Mesenchymal stem cell (in vitro differentiated cells and primary cell): ENCODE data around the gene CYP2W1.

Experiments
- DNase-seq: peaks from one replicate; pipeline ENCODE4 v3.0.0-alpha.2; 2013
- H2AFZ ChIP-seq: one replicate; pipeline ENCODE4 v1.6.1; 2013; ENCODE audit warnings: low read depth, mild to moderate bottlenecking, control low read depth, inconsistent platforms, low read length, moderate library complexity
- H2AK5ac ChIP-seq: 2 replicates; pipeline ENCODE4 v1.6.1; 2013; ENCODE audit warnings: low read length, moderate library complexity, mild to moderate bottlenecking, inconsistent platforms; ENCODE audit not compliant: severe bottlenecking
- H2BK120ac ChIP-seq: one replicate; pipeline ENCODE4 v1.6.1; 2013; ENCODE audit warnings: low read depth, mild to moderate bottlenecking, inconsistent platforms, low read length, moderate library complexity
- H2BK12ac ChIP-seq, 2 experiments: one replicate each; pipeline ENCODE4 v1.6.1; 2013; ENCODE audit warnings: inconsistent platforms in 2 of 2, low read length in 2 of 2, mild to moderate bottlenecking in 2 of 2, moderate library complexity in 2 of 2, control low read depth in 1 of 2
- H2BK15ac ChIP-seq: one replicate; pipeline ENCODE4 v1.6.1; 2013; ENCODE audit warnings: mild to moderate bottlenecking, low read depth, inconsistent platforms; ENCODE audit not compliant: poor library complexity, severe bottlenecking
- H2BK5ac ChIP-seq: 2 replicates; pipeline ENCODE4 v1.6.1; 2013; ENCODE audit warnings: low read depth, mild to moderate bottlenecking, low read length, control low read depth, inconsistent platforms; ENCODE audit not compliant: poor library complexity, severe bottlenecking
- H3K14ac ChIP-seq, 2 experiments: one replicate each; pipeline ENCODE4 v1.6.1; 2013; ENCODE audit warnings: inconsistent platforms in 2 of 2, low read length in 2 of 2, control low read depth in 1 of 2, mild to moderate bottlenecking in 1 of 2, moderate library complexity in 1 of 2
- H3K18ac ChIP-seq, 2 experiments: one replicate each; pipeline ENCODE4 v1.6.1; 2013; ENCODE audit warnings: inconsistent platforms in 2 of 2, low read length in 2 of 2, control low read depth in 1 of 2, low read depth in 1 of 2, mild to moderate bottlenecking in 1 of 2
- H3K23ac ChIP-seq, 2 experiments: one replicate each; pipeline ENCODE4 v1.6.1; 2013; ENCODE audit warnings: inconsistent platforms in 2 of 2, low read length in 2 of 2, mild to moderate bottlenecking in 2 of 2, moderate library complexity in 2 of 2, control low read depth in 1 of 2
- H3K27ac ChIP-seq: 2 replicates; pipeline ENCODE4 v1.5.1; 2013; ENCODE audit warnings: mild to moderate bottlenecking, moderate library complexity, low read length, control low read depth, inconsistent platforms; ENCODE audit not compliant: poor library complexity, severe bottlenecking
- H3K27me3 ChIP-seq, 2 experiments: 2 replicates each; pipeline versions ENCODE4 v1.6.1 to v1.7.0; 2013; ENCODE audit warnings: low read length in 2 of 2, mild to moderate bottlenecking in 2 of 2, moderate library complexity in 2 of 2, control low read depth in 1 of 2, inconsistent platforms in 1 of 2; ENCODE audit not compliant: control insufficient read depth in 1 of 2, insufficient read depth in 1 of 2
- H3K36me3 ChIP-seq, 2 experiments: 2 replicates each; pipeline versions ENCODE4 v1.6.1 to v1.7.0; 2013; ENCODE audit warnings: low read length in 2 of 2, control low read depth in 1 of 2, inconsistent platforms in 1 of 2, low read depth in 1 of 2, mild to moderate bottlenecking in 1 of 2; ENCODE audit not compliant: insufficient read depth in 2 of 2, control insufficient read depth in 1 of 2
- H3K4ac ChIP-seq, 2 experiments: one replicate each; pipeline ENCODE4 v1.6.1; 2013; ENCODE audit warnings: inconsistent platforms in 2 of 2, low read length in 2 of 2, mild to moderate bottlenecking in 2 of 2, moderate library complexity in 2 of 2, control low read depth in 1 of 2, low read depth in 1 of 2
- H3K4me1 ChIP-seq: 2 replicates; pipeline ENCODE4 v1.6.1; 2013; ENCODE audit warnings: low read depth, low read length, control low read depth; ENCODE audit not compliant: control insufficient read depth, insufficient read depth
- H3K4me2 ChIP-seq: 2 replicates; pipeline ENCODE4 v1.6.1; 2013; ENCODE audit warnings: low read length, mild to moderate bottlenecking, inconsistent platforms; ENCODE audit not compliant: poor library complexity, severe bottlenecking
- H3K4me3 ChIP-seq, 2 experiments: 2 replicates each; pipeline versions ENCODE4 v1.5.1 to v1.7.0; 2013; ENCODE audit warnings: low read length in 2 of 2, mild to moderate bottlenecking in 2 of 2, control low read depth in 1 of 2, low read depth in 1 of 2; ENCODE audit not compliant: insufficient read depth in 1 of 2
- H3K79me1 ChIP-seq: replicated peaks from 2 replicates; pipeline ENCODE4 v1.6.1; 2013; ENCODE audit warnings: mild to moderate bottlenecking, control low read depth, low read length, inconsistent platforms; ENCODE audit not compliant: poor library complexity, severe bottlenecking
- H3K9ac ChIP-seq: 2 replicates; pipeline ENCODE4 v1.7.0; 2013; ENCODE audit warnings: mild to moderate bottlenecking, low read length, moderate library complexity
- H3K9me3 ChIP-seq: 2 replicates; pipeline ENCODE4 v1.7.0; 2013; ENCODE audit warnings: mild to moderate bottlenecking, low read length; ENCODE audit not compliant: control insufficient read depth
- H4K8ac ChIP-seq: one replicate; pipeline ENCODE4 v1.6.1; 2013; ENCODE audit warnings: inconsistent platforms, mild to moderate bottlenecking, low read length, moderate library complexity
- H4K91ac ChIP-seq: one replicate; pipeline ENCODE4 v1.6.1; 2013; ENCODE audit warnings: mild to moderate bottlenecking, low read length, inconsistent platforms
- WGBS: methylation state at CpG from one replicate; pipeline ENCODE4 v1.1.7; 2013; ENCODE audit warnings: mixed read lengths; 5-methylcytosine and 5-hydroxymethylcytosine counted together

CYP2W1 gene

GRCh38 chr7:1030444-1031070, 47.6 kb downstream of the CYP2W1 start:
- H2AFZ ChIP-seq, result no peak overlapping the region
- H3K79me1 ChIP-seq, result peaks cover 46% of the 10 kb centered on the region
- WGBS, result 89% methylated on average over 12 of the region's 12 CpGs
- H2AK5ac ChIP-seq, result no peak overlapping the region
- H3K23ac ChIP-seq, result no peak overlapping the region
- H4K91ac ChIP-seq, result peak overlapping the region; percentile 57
- H2BK5ac ChIP-seq, result no peak overlapping the region
- H3K4ac ChIP-seq, result peak overlapping the region in 1 of 2 experiments; percentile 15
- H3K9ac ChIP-seq, result no peak overlapping the region
- no peak overlapping the region for H2BK120ac ChIP-seq
- peaks cover 26% of the 10 kb centered on the region for H3K4me1 ChIP-seq
- no peaks in the 10 kb centered on the region for H3K9me3 ChIP-seq
- H3K27ac ChIP-seq, result no peak overlapping the region
- no peak overlapping the region for H2BK15ac ChIP-seq
- H3K36me3 ChIP-seq, result peaks cover 11 to 22% of the 10 kb centered on the region in 2 experiments
- no peak overlapping the region for H4K8ac ChIP-seq
- no peak overlapping the region for H3K4me3 ChIP-seq
- no peak overlapping the region for H3K18ac ChIP-seq
- peak overlapping the region in 1 of 2 experiments; percentile 16 for H2BK12ac ChIP-seq
- no peaks in the 10 kb centered on the region for H3K27me3 ChIP-seq
- no peak overlapping the region for H3K14ac ChIP-seq
- DNase-seq, result no peak
- no peak overlapping the region for H3K4me2 ChIP-seq

- H3K27ac ChIP-seq, result no peak overlapping the region
- no peak overlapping the region for H2BK120ac ChIP-seq
- no peaks in the 10 kb centered on the region for H3K27me3 ChIP-seq
- no peaks in the 10 kb centered on the region for H3K9me3 ChIP-seq
- no peak overlapping the region for H3K18ac ChIP-seq
- H3K23ac ChIP-seq, result no peak overlapping the region
- no peak overlapping the region for H3K4me3 ChIP-seq
- H3K79me1 ChIP-seq, result peaks cover 41% of the 10 kb centered on the region
- no peak overlapping the region for H2BK5ac ChIP-seq
- peaks cover 23% of the 10 kb centered on the region for H3K4me1 ChIP-seq
- no peak overlapping the region for H3K14ac ChIP-seq
- no peak overlapping the region for H4K8ac ChIP-seq
- no peak overlapping the region for H2BK15ac ChIP-seq
- no peak overlapping the region for H2AFZ ChIP-seq
- H2AK5ac ChIP-seq, result no peak overlapping the region
- 92% methylated on average over 24 of the region's 33 CpGs for WGBS
- no peak overlapping the region for H3K4ac ChIP-seq
- no peak overlapping the region for H4K91ac ChIP-seq
- DNase-seq, result no peak
- H2BK12ac ChIP-seq, result no peak overlapping the region
- no peak overlapping the region for H3K4me2 ChIP-seq
- H3K36me3 ChIP-seq, result peaks cover 0 to 18% of the 10 kb centered on the region in 2 experiments
- no peak overlapping the region for H3K9ac ChIP-seq
Observed at GRCh38 chr7:1031716-1032455, 48.9 kb downstream of the CYP2W1 start.

GRCh38 chr7:1032536-1033181, 49.7 kb downstream of the CYP2W1 start:
- H2BK12ac ChIP-seq, result peak overlapping the region in 1 of 2 experiments; percentile 58
- H3K4me1 ChIP-seq, result peaks cover 17% of the 10 kb centered on the region
- H2AK5ac ChIP-seq, result no peak overlapping the region
- H3K36me3 ChIP-seq, result peaks cover 0 to 18% of the 10 kb centered on the region in 2 experiments
- DNase-seq, result no peak
- no peak overlapping the region for H3K27ac ChIP-seq
- no peak overlapping the region for H3K4me3 ChIP-seq
- H2BK120ac ChIP-seq, result no peak overlapping the region
- no peak overlapping the region for H4K91ac ChIP-seq
- no peaks in the 10 kb centered on the region for H3K27me3 ChIP-seq
- no peak overlapping the region for H3K18ac ChIP-seq
- WGBS, result 96% methylated on average over 25 of the region's 25 CpGs
- H3K23ac ChIP-seq, result no peak overlapping the region
- H2BK5ac ChIP-seq, result no peak overlapping the region
- no peaks in the 10 kb centered on the region for H3K9me3 ChIP-seq
- H2BK15ac ChIP-seq, result no peak overlapping the region
- no peak overlapping the region for H2AFZ ChIP-seq
- H3K9ac ChIP-seq, result no peak overlapping the region
- H3K14ac ChIP-seq, result no peak overlapping the region
- H4K8ac ChIP-seq, result no peak overlapping the region
- H3K4ac ChIP-seq, result no peak overlapping the region
- no peak overlapping the region for H3K4me2 ChIP-seq
- H3K79me1 ChIP-seq, result peaks cover 41% of the 10 kb centered on the region

- Histone ChIP-seq H3K14ac (no peak overlapping the region), H3K18ac (no peak overlapping the region), H2AK5ac (no peak overlapping the region), H3K9me3 (no peaks in the 10 kb centered on the region), H3K23ac (no peak overlapping the region), H3K36me3 (peaks cover 0 to 18% of the 10 kb centered on the region in 2 experiments), H2BK5ac (no peak overlapping the region), H2BK120ac (no peak overlapping the region), H3K4me2 (no peak overlapping the region), H3K27me3 (no peaks in the 10 kb centered on the region), H3K79me1 (peaks cover 41% of the 10 kb centered on the region), H3K4me1 (peaks cover 16% of the 10 kb centered on the region), H4K8ac (no peak overlapping the region), H3K27ac (no peak overlapping the region), H2BK12ac (no peak overlapping the region), H4K91ac (peak overlapping the region; percentile 47), H3K4me3 (no peak overlapping the region), H3K9ac (no peak overlapping the region), H2AFZ (no peak overlapping the region), H3K4ac (no peak overlapping the region), H2BK15ac (no peak overlapping the region)
- DNase-seq, result no peak
- 96% methylated on average over 20 of the region's 20 CpGs for WGBS
Observed at GRCh38 chr7:1033546-1034145, 50.7 kb downstream of the CYP2W1 start.
